ENCODE measurements around the gene BRD3OS. TPM values are rescaled to one million over a fixed set of nuclear protein-coding genes. Genes with fewer than 3 reads are reported as not detected.

The BRD3OS gene
- total RNA-seq, 1 donor from 2014 or later: 11.4 TPM

DNA sequence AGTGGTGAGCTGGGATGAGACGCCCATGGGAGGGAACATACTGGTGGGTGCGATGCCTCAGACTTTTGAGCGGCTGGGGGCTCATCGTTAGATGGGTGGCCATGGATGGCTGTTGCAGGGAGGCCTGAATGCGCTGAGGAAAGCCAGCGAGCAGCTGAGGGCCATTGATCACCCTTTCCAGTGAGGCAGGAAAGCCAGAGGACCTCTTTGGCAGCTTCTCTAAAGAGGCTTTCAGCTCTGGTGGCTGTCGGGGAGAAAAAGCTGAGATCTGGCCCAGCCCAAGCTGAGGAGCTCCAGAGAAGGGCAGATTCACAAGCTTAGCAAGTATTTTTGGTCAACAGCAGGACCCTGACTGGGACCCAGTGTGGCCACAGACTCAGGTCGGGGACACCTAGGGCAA, 19.9 kb upstream of the BRD3OS start:
- no peak for TF ChIP-seq CTCF (IDR thresholded peaks at IDR 0.05; ENCODE audit: unreplicated experiment)
- Mint-ChIP-seq H3K36me3 (ENCODE audit: low read depth, unreplicated experiment) (no peaks in the 10 kb centered on the region), H3K27ac (ENCODE audit: unreplicated experiment) (no peak overlapping the region), H3K27me3 (ENCODE audit: unreplicated experiment) (peaks cover 6% of the 10 kb centered on the region), H3K4me1 (ENCODE audit: unreplicated experiment) (no peaks in the 10 kb centered on the region), H3K9me3 (ENCODE audit: unreplicated experiment) (no peaks in the 10 kb centered on the region), H3K4me3 (ENCODE audit: unreplicated experiment) (no peak overlapping the region)
- DNase-seq (ENCODE audit: low spot score): no peak

DNA sequence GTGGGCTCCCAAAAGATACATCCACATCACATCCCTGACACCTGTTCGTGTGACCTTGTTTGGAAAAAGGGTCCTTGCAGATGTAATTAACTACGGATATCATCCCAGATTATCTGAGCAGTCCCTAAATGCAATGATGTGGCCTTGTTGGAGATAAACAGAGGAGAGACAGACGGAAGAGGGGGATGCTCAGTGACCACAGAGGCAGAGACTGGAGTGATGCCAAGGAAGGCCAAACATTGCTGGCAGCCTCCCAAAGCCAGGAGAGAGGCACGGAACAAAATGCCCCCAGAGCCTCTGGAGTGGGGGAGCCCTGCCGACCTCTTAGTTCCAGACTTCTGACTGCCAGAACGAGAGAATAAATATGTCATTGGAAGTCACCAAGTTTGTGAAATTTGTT, 18.1 kb upstream of the BRD3OS start:
- no peak for TF ChIP-seq CTCF (IDR thresholded peaks at IDR 0.05; ENCODE audit: unreplicated experiment)
- no peak for DNase-seq (ENCODE audit: low spot score)
- H3K9me3 Mint-ChIP-seq (ENCODE audit: unreplicated experiment): peaks cover 8% of the 10 kb centered on the region
- no peaks in the 10 kb centered on the region for H3K36me3 Mint-ChIP-seq (ENCODE audit: low read depth, unreplicated experiment)
- no peak overlapping the region for H3K4me3 Mint-ChIP-seq (ENCODE audit: unreplicated experiment)
- peaks cover 10% of the 10 kb centered on the region for H3K27me3 Mint-ChIP-seq (ENCODE audit: unreplicated experiment)
- no peak overlapping the region for H3K27ac Mint-ChIP-seq (ENCODE audit: unreplicated experiment)
- H3K4me1 Mint-ChIP-seq (ENCODE audit: unreplicated experiment): no peaks in the 10 kb centered on the region

DNA sequence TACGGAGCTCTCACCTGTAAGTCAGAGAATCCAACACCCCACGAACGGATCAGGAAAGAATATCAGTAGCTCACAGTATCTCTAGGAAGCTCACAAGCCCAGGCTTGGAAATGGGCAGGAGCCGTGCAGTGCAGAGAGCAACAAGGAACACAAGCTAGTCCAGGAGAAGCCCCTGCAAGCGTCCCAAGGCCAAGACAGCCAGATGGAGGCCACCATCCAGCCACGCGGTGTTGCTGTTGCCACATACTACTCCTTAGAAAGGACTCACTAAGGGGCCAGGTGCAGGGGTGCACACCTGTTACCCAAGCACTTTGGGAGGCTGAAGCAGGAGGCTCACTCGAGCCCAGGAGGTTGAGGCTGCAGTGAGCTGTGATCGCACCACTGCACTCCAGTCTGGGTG, 17.7 kb upstream of the BRD3OS start:
- no peaks in the 10 kb centered on the region for H3K4me1 Mint-ChIP-seq (ENCODE audit: unreplicated experiment)
- peaks cover 10% of the 10 kb centered on the region for H3K27me3 Mint-ChIP-seq (ENCODE audit: unreplicated experiment)
- H3K27ac Mint-ChIP-seq (ENCODE audit: unreplicated experiment): no peak overlapping the region
- peaks cover 8% of the 10 kb centered on the region for H3K9me3 Mint-ChIP-seq (ENCODE audit: unreplicated experiment)
- no peak for TF ChIP-seq CTCF (IDR thresholded peaks at IDR 0.05; ENCODE audit: unreplicated experiment)
- no peaks in the 10 kb centered on the region for H3K36me3 Mint-ChIP-seq (ENCODE audit: low read depth, unreplicated experiment)
- no peak overlapping the region for H3K4me3 Mint-ChIP-seq (ENCODE audit: unreplicated experiment)
- DNase-seq (ENCODE audit: low spot score): no peak

DNA sequence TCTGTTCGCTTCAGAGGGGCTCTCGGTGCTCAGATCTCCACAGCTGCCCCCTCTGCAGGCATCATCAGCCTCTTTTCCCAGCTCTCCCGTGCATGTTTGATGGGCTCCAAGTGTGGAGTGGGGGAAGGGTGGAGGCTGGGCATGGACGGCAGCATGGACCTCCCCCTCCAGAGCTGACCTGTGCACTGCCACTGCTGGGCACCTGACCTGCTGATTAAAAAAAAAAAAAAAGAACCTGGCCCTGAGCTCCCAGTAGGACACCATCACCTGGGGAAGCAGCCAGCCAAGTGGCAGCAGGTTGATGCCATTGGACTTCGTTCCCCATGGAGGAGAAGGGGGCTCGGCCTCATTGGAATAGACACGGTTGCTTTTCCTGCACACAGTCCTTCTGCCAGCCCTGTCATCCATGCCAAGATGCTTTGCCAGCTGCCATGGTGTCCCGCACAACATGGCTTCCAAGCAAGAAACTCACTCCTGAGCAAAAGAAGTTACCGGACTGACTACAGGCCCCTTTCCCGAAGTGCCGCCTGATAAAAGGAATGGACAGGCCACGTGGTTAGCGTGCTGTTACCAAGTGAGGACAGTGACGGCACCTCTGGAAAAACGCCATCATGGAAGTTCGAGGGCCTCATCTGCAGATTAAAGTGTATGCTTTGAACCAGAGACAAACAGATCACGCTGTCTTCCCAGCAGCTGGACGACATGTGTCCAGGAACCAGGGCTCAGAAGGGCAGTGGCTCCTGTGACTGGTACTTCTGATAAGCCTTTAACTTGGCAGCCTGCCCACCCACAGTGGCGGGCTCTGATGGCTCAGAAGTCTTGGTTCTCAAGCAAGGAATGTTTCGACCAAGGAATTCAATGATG, 14.7 kb upstream of the BRD3OS start:
- no peaks in the 10 kb centered on the region for H3K4me1 Mint-ChIP-seq (ENCODE audit: unreplicated experiment)
- no peak overlapping the region for H3K4me3 Mint-ChIP-seq (ENCODE audit: unreplicated experiment)
- no peak overlapping the region for H3K27ac Mint-ChIP-seq (ENCODE audit: unreplicated experiment)
- TF ChIP-seq CTCF (IDR thresholded peaks at IDR 0.05; ENCODE audit: unreplicated experiment): no peak
- peaks cover 18% of the 10 kb centered on the region for H3K9me3 Mint-ChIP-seq (ENCODE audit: unreplicated experiment)
- H3K36me3 Mint-ChIP-seq (ENCODE audit: low read depth, unreplicated experiment): peaks cover 9% of the 10 kb centered on the region
- H3K27me3 Mint-ChIP-seq (ENCODE audit: unreplicated experiment): peaks cover 8% of the 10 kb centered on the region
- no peak for DNase-seq (ENCODE audit: low spot score)

DNA sequence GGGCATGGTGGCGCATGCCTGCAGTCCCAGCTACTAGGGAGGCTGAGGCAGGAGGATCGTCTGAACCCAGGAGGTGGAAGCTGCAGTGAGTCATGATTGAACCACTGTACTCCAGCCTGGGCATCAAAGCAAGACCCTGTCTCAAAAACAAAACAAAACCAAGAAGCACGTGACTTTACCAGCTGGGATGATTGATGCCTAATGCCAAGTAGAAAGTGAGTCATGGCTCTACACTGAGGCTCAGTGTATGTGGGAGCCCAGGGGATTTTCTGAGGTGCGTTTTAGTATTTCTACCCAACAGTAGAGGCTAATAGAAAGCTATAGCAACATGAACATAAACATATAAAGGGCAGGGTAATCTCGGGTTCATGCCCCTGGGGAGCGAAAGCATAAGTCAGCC, 13.9 kb upstream of the BRD3OS start:
- no peak for DNase-seq (ENCODE audit: low spot score)
- no peak overlapping the region for H3K4me3 Mint-ChIP-seq (ENCODE audit: unreplicated experiment)
- no peaks in the 10 kb centered on the region for H3K4me1 Mint-ChIP-seq (ENCODE audit: unreplicated experiment)
- H3K36me3 Mint-ChIP-seq (ENCODE audit: low read depth, unreplicated experiment): peaks cover 9% of the 10 kb centered on the region
- no peak overlapping the region for H3K27ac Mint-ChIP-seq (ENCODE audit: unreplicated experiment)
- no peak for TF ChIP-seq CTCF (IDR thresholded peaks at IDR 0.05; ENCODE audit: unreplicated experiment)
- H3K9me3 Mint-ChIP-seq (ENCODE audit: unreplicated experiment): peaks cover 18% of the 10 kb centered on the region
- peaks cover 8% of the 10 kb centered on the region for H3K27me3 Mint-ChIP-seq (ENCODE audit: unreplicated experiment)

All from endothelial cell (in vitro differentiated cells).